HG03175 (cell line): Measurements from ENCODE around the gene OLFML2B.
"Not testable (repeated sequence)": the region's sequence is repeated elsewhere in the genome, so short reads cannot be mapped to it uniquely, and the experiment has no call there.

Experiments used
- ATAC-seq: cut with Tn5 transposase; IDR thresholded peaks from one replicate; pipeline ENCODE4 v1.9.1; 2021; ENCODE audit warnings: mild to moderate bottlenecking, moderate library complexity; ENCODE audit not compliant: unreplicated experiment

Gene OLFML2B

GRCh38 chr1:162036163-162036562 is 12.5 kb upstream of the OLFML2B start:
- ATAC-seq, result no peak

GRCh38 chr1:162035241-162035640 is 11.6 kb upstream of the OLFML2B start:
- ATAC-seq, result no peak

- ATAC-seq, result no peak
Measured at GRCh38 chr1:162033428-162033827, 9.8 kb upstream of the OLFML2B start.

GRCh38 chr1:162030759-162031280 is 7.2 kb upstream of the OLFML2B start:
- no peak for ATAC-seq

- ATAC-seq, result no peak
Measured at GRCh38 chr1:162029157-162029556, 5.5 kb upstream of the OLFML2B start.

GRCh38 chr1:162028726-162029125 is 5.1 kb upstream of the OLFML2B start:
- peak; percentile 86 for ATAC-seq

- no peak for ATAC-seq
Measured at GRCh38 chr1:162026881-162027280, 3.2 kb upstream of the OLFML2B start.

- no peak for ATAC-seq
Measured at GRCh38 chr1:162025541-162025940, 1.9 kb upstream of the OLFML2B start.

- ATAC-seq, result no peak
Measured at GRCh38 chr1:162023181-162023546, 505 bp downstream of the OLFML2B start.

GRCh38 chr1:162022626-162023025 is 1.0 kb downstream of the OLFML2B start:
- no peak for ATAC-seq

- no peak for ATAC-seq
Measured at GRCh38 chr1:162021124-162021523, 2.5 kb downstream of the OLFML2B start.

- no peak for ATAC-seq
Measured at GRCh38 chr1:162020150-162020549, 3.5 kb downstream of the OLFML2B start.

GRCh38 chr1:162019446-162019845 is 4.2 kb downstream of the OLFML2B start:
- ATAC-seq, result no peak

GRCh38 chr1:162019006-162019405 is 4.7 kb downstream of the OLFML2B start:
- no peak for ATAC-seq

GRCh38 chr1:162018418-162018817 is 5.3 kb downstream of the OLFML2B start:
- no peak for ATAC-seq

- not testable (repeated sequence) for ATAC-seq
Measured at GRCh38 chr1:162017791-162018190, 5.9 kb downstream of the OLFML2B start.

- ATAC-seq, result no peak
Measured at GRCh38 chr1:162016631-162017030, 7.0 kb downstream of the OLFML2B start.

- ATAC-seq, result no peak
Measured at GRCh38 chr1:162015196-162015595, 8.5 kb downstream of the OLFML2B start.

- no peak for ATAC-seq
Measured at GRCh38 chr1:162014202-162014601, 9.5 kb downstream of the OLFML2B start.

GRCh38 chr1:162013289-162013688 is 10.4 kb downstream of the OLFML2B start:
- no peak for ATAC-seq

- ATAC-seq, result no peak
Measured at GRCh38 chr1:162011337-162012012, 12.2 kb downstream of the OLFML2B start.

- no peak for ATAC-seq
Measured at GRCh38 chr1:162010175-162010506, 13.5 kb downstream of the OLFML2B start.

- no peak for ATAC-seq
Measured at GRCh38 chr1:162009501-162010174, 14.0 kb downstream of the OLFML2B start.
